B cell (primary cell): ENCODE data around the gene TCEANC. TPM values are rescaled to one million over a fixed set of nuclear protein-coding genes. Genes with fewer than 3 reads are reported as not detected.
A peak's percentile ranks its signal among the peaks of the same experiment; 100 is the strongest.

ENCODE experiments used
- ATAC-seq: fragments of 200-7000 bp; cut with Tn5 transposase; one replicate; pipeline ENCODE4 v1.10.0; 2021; ENCODE audit warnings: low read depth, mild to moderate bottlenecking, moderate number of reproducible peaks, moderate library complexity
- CTCF ChIA-PET: fragments of 350-600 bp; sonication (Branson Sonifier 250); formaldehyde crosslinking; loops from one replicate; lab custom pipeline; 2021; ENCODE audit warnings: antibody characterized with exemption, inconsistent platforms; lab: Charles Lee
- POLR2A ChIA-PET: fragments of 350-600 bp; sonication (Branson Sonifier 250); formaldehyde crosslinking; loops from one replicate; lab custom pipeline; 2021; ENCODE audit warnings: antibody characterized with exemption; lab: Charles Lee
- DNase-seq: peaks from one replicate; pipeline ENCODE4 v3.0.0; 2013
- H2AFZ ChIP-seq: 2 replicates; pipeline ENCODE4 v1.6.1; 2012; ENCODE audit warnings: mild to moderate bottlenecking, low read depth, low read length; ENCODE audit not compliant: insufficient read depth, poor library complexity, severe bottlenecking
- H3K27ac ChIP-seq, 2 donors: 1 replicate in 1 of 2; 2 replicates in 1 of 2; pipeline ENCODE4 v1.5.1; 2012 to 2013; ENCODE audit warnings: low read length in 2 of 2, mild to moderate bottlenecking in 2 of 2, moderate library complexity in 1 of 2
- H3K27me3 ChIP-seq, 4 experiments: fragments of 200-600 bp in 1 of 4; sonication (generic) in 1 of 4; replicated peaks in 1 of 4; 1 replicate in 2 of 4; 2 replicates in 2 of 4; pipeline versions ENCODE4 v1.6.1 to v1.7.0; 2013 to 2016; ENCODE audit warnings: low read length in 3 of 4, mild to moderate bottlenecking in 2 of 4, mixed read lengths in 1 of 4, moderate library complexity in 1 of 4; ENCODE audit not compliant: insufficient read depth in 4 of 4, control insufficient read depth in 3 of 4; ENCODE audit errors: control extremely low read depth in 1 of 4
- H3K36me3 ChIP-seq, 2 experiments: replicated peaks in 1 of 2; 1 replicate in 1 of 2; 2 replicates in 1 of 2; pipeline versions ENCODE4 v1.6.1 to v1.7.1; 2013; ENCODE audit warnings: low read length in 1 of 2; ENCODE audit not compliant: insufficient read depth in 2 of 2, control insufficient read depth in 1 of 2; ENCODE audit errors: control extremely low read depth in 1 of 2, extremely low read depth in 1 of 2
- H3K4me1 ChIP-seq, 2 donors: fragments of 200-600 bp in 1 of 2; sonication (generic) in 1 of 2; 1 replicate in 1 of 2; 2 replicates in 1 of 2; pipeline versions ENCODE4 v1.5.1 to v1.6.1; 2013 to 2017; ENCODE audit warnings: low read length in 2 of 2; ENCODE audit not compliant: control insufficient read depth in 2 of 2, insufficient read depth in 2 of 2
- H3K4me2 ChIP-seq: replicated peaks from 2 replicates; pipeline ENCODE3; 2012; ENCODE audit warnings: mild to moderate bottlenecking, low read depth, low read length; ENCODE audit not compliant: poor library complexity, severe bottlenecking
- H3K4me3 ChIP-seq, 5 experiments: fragments of 200-600 bp in 1 of 5; sonication (generic) in 1 of 5; 1 replicate in 3 of 5; 2 replicates in 2 of 5; pipeline versions ENCODE4 v1.5.1 to v1.7.0; 2011 to 2016; ENCODE audit warnings: low read length in 4 of 5, mild to moderate bottlenecking in 4 of 5, low read depth in 2 of 5, control low read depth in 1 of 5, moderate library complexity in 1 of 5; ENCODE audit not compliant: insufficient read depth in 1 of 5; ENCODE audit errors: control extremely low read depth in 1 of 5, extremely low read depth in 1 of 5
- H3K79me2 ChIP-seq: fragments of 200-600 bp; sonication (generic); one replicate; pipeline ENCODE4 v1.6.0; 2016; ENCODE audit warnings: low read length; ENCODE audit not compliant: control insufficient read depth, insufficient read depth
- H3K9ac ChIP-seq: fragments of 200-600 bp; sonication (generic); 2 replicates; pipeline ENCODE4 v1.6.1; 2017; ENCODE audit warnings: mild to moderate bottlenecking, low read length, moderate library complexity
- H3K9me3 ChIP-seq, 3 donors: one replicate each; pipeline versions ENCODE4 v1.6.1 to v1.7.1; 2013; ENCODE audit warnings: low read length in 2 of 3; ENCODE audit not compliant: control insufficient read depth in 2 of 3, insufficient read depth in 1 of 3; ENCODE audit errors: control extremely low read depth in 1 of 3
- H4K20me1 ChIP-seq: 2 replicates; pipeline ENCODE4 v1.6.0; 2012; ENCODE audit warnings: mild to moderate bottlenecking, low read length; ENCODE audit not compliant: insufficient read depth, control insufficient read depth, poor library complexity, severe bottlenecking
- H3K27ac Mint-ChIP-seq: one replicate; pipeline ENCODE4 v1.8.0; 2021; ENCODE audit warnings: mixed read lengths
- H3K27me3 Mint-ChIP-seq: one replicate; pipeline ENCODE4 v1.8.0; 2021; ENCODE audit warnings: mixed read lengths
- H3K4me1 Mint-ChIP-seq: one replicate; pipeline ENCODE4 v1.8.0; 2021; ENCODE audit warnings: mixed read lengths
- H3K4me3 Mint-ChIP-seq: one replicate; pipeline ENCODE4 v1.8.0; 2021; ENCODE audit warnings: mixed read lengths
- H3K9me3 Mint-ChIP-seq: one replicate; pipeline ENCODE4 v1.8.0; 2022; ENCODE audit warnings: mixed read lengths; ENCODE audit not compliant: insufficient read depth
- EZH2 ChIP-seq: IDR thresholded peaks from 2 replicates; pipeline ENCODE4 v1.6.1; 2012; ENCODE audit warnings: borderline replicate concordance, low read depth, mild to moderate bottlenecking, moderate library complexity, low read length; ENCODE audit not compliant: insufficient read depth, poor library complexity, severe bottlenecking
- WGBS: methylation state at CpG from one replicate; pipeline ENCODE4 v1.1.5; 2013; ENCODE audit warnings: missing lambda C conversion rate; ENCODE audit not compliant: insufficient coverage; 5-methylcytosine and 5-hydroxymethylcytosine counted together
- intact Hi-C: fragments of 100-400 bp; cut with micrococcal nuclease; formaldehyde crosslinking; loops from one replicate; pipeline ENCODE4 v1.10.0; 2022
- polyA plus RNA-seq: library from polyadenylated mRNA; depleted of rRNA; stranded (reverse); fragments of >200 nt; gene quantifications from 2 replicates; pipeline ENCODE4 v1.2.3, GENCODE V29; 2012
- total RNA-seq, 2 donors: library from RNA; stranded (reverse); fragments of 120-200 nt in 1 of 2; gene quantifications; 1 replicate in 1 of 2; 2 replicates in 1 of 2; pipeline versions ENCODE4 v1.2.3 to v1.2.4, GENCODE V29; 2013 to 2022
- TF ChIP-seq, protein P1 (sequence below): fragments of 200-600 bp; IDR thresholded peaks from one replicate; pipeline ENCODE4 v1.8.0; 2022; ENCODE audit warnings: antibody characterized with exemption, mild to moderate bottlenecking

TCEANC gene
- total and polyA plus RNA-seq, 2 donors (not counting 1 experiment from before 2014, with no cell fraction given) = 5.5 to 10.0 TPM

GRCh38 chrX:13693341-13693961, 40.5 kb downstream of the TCEANC start:
- H4K20me1 ChIP-seq = peaks cover 7% of the 10 kb centered on the region
- peak; percentile 21 for DNase-seq
- H3K79me2 ChIP-seq = peaks cover 68% of the 10 kb centered on the region
- peak overlapping the region; percentile 78 for H3K27ac Mint-ChIP-seq
- H3K9me3 Mint-ChIP-seq = no peaks in the 10 kb centered on the region
- peak overlapping the region; percentile 3 to 12 for H3K27ac ChIP-seq
- no peaks in the 10 kb centered on the region for H3K36me3 ChIP-seq
- H3K27me3 ChIP-seq = no peaks in the 10 kb centered on the region
- H3K4me2 ChIP-seq = peak overlapping the region; percentile 38
- ChIA-PET POLR2A (no interaction called here), CTCF (no interaction called here)
- H3K4me3 Mint-ChIP-seq = peak overlapping the region; percentile 53
- H3K4me3 ChIP-seq = no peak overlapping the region
- H3K27me3 Mint-ChIP-seq = no peaks in the 10 kb centered on the region
- H2AFZ ChIP-seq = no peak overlapping the region
- ATAC-seq = no peak
- no peaks in the 10 kb centered on the region for H3K9me3 ChIP-seq
- H3K4me1 ChIP-seq = peaks cover 71 to 78% of the 10 kb centered on the region in 2 donors
- WGBS = 60% methylated on average over 1 of the region's 7 CpGs
- H3K9ac ChIP-seq = no peak overlapping the region
- TF ChIP-seq, protein P1, sequence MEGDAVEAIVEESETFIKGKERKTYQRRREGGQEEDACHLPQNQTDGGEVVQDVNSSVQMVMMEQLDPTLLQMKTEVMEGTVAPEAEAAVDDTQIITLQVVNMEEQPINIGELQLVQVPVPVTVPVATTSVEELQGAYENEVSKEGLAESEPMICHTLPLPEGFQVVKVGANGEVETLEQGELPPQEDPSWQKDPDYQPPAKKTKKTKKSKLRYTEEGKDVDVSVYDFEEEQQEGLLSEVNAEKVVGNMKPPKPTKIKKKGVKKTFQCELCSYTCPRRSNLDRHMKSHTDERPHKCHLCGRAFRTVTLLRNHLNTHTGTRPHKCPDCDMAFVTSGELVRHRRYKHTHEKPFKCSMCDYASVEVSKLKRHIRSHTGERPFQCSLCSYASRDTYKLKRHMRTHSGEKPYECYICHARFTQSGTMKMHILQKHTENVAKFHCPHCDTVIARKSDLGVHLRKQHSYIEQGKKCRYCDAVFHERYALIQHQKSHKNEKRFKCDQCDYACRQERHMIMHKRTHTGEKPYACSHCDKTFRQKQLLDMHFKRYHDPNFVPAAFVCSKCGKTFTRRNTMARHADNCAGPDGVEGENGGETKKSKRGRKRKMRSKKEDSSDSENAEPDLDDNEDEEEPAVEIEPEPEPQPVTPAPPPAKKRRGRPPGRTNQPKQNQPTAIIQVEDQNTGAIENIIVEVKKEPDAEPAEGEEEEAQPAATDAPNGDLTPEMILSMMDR = no peak
- TF ChIP-seq EZH2 = no peak
- intact Hi-C loops = no loop called here
- H3K4me1 Mint-ChIP-seq = peaks cover 73% of the 10 kb centered on the region

GRCh38 chrX:13694359-13694758, 41.4 kb downstream of the TCEANC start:
- Histone ChIP-seq H3K27me3 (no peaks in the 10 kb centered on the region), H3K4me1 (peaks cover 78 to 85% of the 10 kb centered on the region in 2 donors), H3K36me3 (no peaks in the 10 kb centered on the region), H3K9me3 (no peaks in the 10 kb centered on the region), H3K4me2 (no peak overlapping the region), H2AFZ (no peak overlapping the region), H3K4me3 (no peak overlapping the region), H3K9ac (no peak overlapping the region), H4K20me1 (peaks cover 16% of the 10 kb centered on the region), H3K27ac (no peak overlapping the region), H3K79me2 (peaks cover 67% of the 10 kb centered on the region)
- no peak for TF ChIP-seq EZH2
- TF ChIP-seq, protein P1 = no peak
- H3K4me3 Mint-ChIP-seq = no peak overlapping the region
- DNase-seq = no peak
- CTCF ChIA-PET = no interaction called here
- no peak for ATAC-seq
- peaks cover 79% of the 10 kb centered on the region for H3K4me1 Mint-ChIP-seq
- H3K27me3 Mint-ChIP-seq = no peaks in the 10 kb centered on the region
- H3K9me3 Mint-ChIP-seq = no peaks in the 10 kb centered on the region
- intact Hi-C loops = no loop called here
- H3K27ac Mint-ChIP-seq = no peak overlapping the region
- no CpG with 5 or more reads among the region's 2 CpGs for WGBS
- POLR2A ChIA-PET = no interaction called here
